Activated naive CD8-positive, alpha-beta T cell treated with anti-CD3 and anti-CD28 coated beads, Interleukin-2, amount 50 U/mL, for 24 hours (primary cell): ENCODE measurements around the gene CPT2.

Experiments
- ATAC-seq: fragments of 150-1000 bp; cut with Tn5 transposase; one replicate; pipeline ENCODE4 v1.10.0; 2021
- DNase-seq: peaks from one replicate; pipeline ENCODE4 v3.0.0; 2021
- H3K27ac Mint-ChIP-seq: one replicate; pipeline ENCODE4 v1.8.0; 2021; ENCODE audit warnings: mild to moderate bottlenecking, mixed read lengths
- H3K27me3 Mint-ChIP-seq: one replicate; pipeline ENCODE4 v1.8.0; 2021; ENCODE audit warnings: mixed read lengths
- H3K36me3 Mint-ChIP-seq: one replicate; pipeline ENCODE4 v1.8.0; 2021; ENCODE audit warnings: low read depth, mixed read lengths
- H3K4me1 Mint-ChIP-seq: one replicate; pipeline ENCODE4 v1.8.0; 2021; ENCODE audit warnings: mixed read lengths
- H3K4me3 Mint-ChIP-seq: one replicate; pipeline ENCODE4 v1.8.0; 2021; ENCODE audit warnings: mild to moderate bottlenecking, moderate library complexity, mixed read lengths
- H3K9me3 Mint-ChIP-seq: one replicate; pipeline ENCODE4 v1.8.0; 2021; ENCODE audit warnings: mixed read lengths

CPT2 gene

DNA sequence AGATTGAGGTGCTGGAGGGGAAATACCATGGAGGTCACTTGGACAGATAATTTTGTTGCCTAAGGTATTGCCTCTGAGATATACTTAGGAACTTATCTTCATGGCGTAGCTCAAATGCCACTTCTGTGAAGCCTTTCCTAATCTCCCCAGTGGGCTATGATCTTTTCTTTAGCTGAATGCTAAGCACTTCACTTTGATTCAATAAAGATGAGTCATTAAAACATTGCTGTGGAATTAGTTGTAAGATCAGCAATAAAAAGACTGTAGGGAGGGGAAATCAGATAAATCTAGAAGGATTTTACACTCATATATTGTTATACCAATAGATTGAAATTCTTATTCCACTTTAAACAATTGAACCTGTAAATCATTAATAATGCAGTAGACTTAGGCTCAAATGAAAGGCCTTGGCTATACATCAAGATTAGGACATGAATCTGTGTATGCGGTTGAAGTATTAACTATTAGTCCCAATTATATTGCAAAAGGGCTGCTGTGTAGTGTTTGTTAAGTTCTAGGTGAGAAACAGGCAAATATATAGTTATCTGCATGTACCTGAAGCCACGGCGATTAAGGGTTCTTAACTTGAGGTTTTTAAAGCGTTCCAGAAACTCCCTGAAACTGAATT is 60.9 kb downstream of the CPT2 start:
- H3K27ac Mint-ChIP-seq, result peak overlapping the region; percentile 30

GRCh38 chr1:53258216-53258615 is 61.6 kb downstream of the CPT2 start:
- Mint-ChIP-seq H3K27me3 (no peaks in the 10 kb centered on the region), H3K4me1 (no peaks in the 10 kb centered on the region), H3K36me3 (peaks cover 63% of the 10 kb centered on the region), H3K9me3 (no peaks in the 10 kb centered on the region), H3K4me3 (no peak overlapping the region), H3K27ac (no peak overlapping the region)
- DNase-seq (no peak), ATAC-seq (no peak)

More for the DNA sequence above, 60.9 kb downstream of the CPT2 start:
- DNase-seq (no peak), ATAC-seq (no peak)
- Mint-ChIP-seq H3K4me3 (no peak overlapping the region), H3K36me3 (peaks cover 64% of the 10 kb centered on the region), H3K27me3 (no peaks in the 10 kb centered on the region), H3K4me1 (no peaks in the 10 kb centered on the region), H3K9me3 (no peaks in the 10 kb centered on the region)

DNA sequence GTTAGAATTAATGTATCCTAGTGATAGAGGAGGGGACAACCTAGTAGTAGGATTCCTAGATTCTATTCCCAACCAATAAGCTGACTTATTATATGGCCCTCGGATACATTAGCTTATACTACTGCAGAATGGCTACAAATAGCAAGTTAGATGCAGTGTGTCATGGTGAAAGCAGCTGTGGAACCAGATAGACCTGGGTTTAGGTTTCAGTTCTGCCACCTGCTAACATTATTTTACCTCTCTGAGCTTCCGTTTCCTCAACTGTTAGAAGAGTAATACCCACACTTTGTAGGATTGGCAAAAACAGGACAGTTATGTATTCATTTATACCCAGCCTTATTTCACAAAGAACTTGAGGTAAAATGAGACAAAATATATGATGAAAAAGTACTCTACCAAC is 63.3 kb downstream of the CPT2 start:
- H3K27ac Mint-ChIP-seq, result no peak overlapping the region
- H3K9me3 Mint-ChIP-seq, result no peaks in the 10 kb centered on the region
- DNase-seq (no peak), ATAC-seq (no peak)
- no peaks in the 10 kb centered on the region for H3K27me3 Mint-ChIP-seq
- H3K36me3 Mint-ChIP-seq, result peaks cover 64% of the 10 kb centered on the region
- no peaks in the 10 kb centered on the region for H3K4me1 Mint-ChIP-seq
- H3K4me3 Mint-ChIP-seq, result no peak overlapping the region

- H3K36me3 Mint-ChIP-seq, result peaks cover 66% of the 10 kb centered on the region
- DNase-seq, result no peak
- H3K27ac Mint-ChIP-seq, result no peak overlapping the region
These were observed 64.1 kb downstream of the CPT2 start for GRCh38 chr1:53260631-53261247.

DNA sequence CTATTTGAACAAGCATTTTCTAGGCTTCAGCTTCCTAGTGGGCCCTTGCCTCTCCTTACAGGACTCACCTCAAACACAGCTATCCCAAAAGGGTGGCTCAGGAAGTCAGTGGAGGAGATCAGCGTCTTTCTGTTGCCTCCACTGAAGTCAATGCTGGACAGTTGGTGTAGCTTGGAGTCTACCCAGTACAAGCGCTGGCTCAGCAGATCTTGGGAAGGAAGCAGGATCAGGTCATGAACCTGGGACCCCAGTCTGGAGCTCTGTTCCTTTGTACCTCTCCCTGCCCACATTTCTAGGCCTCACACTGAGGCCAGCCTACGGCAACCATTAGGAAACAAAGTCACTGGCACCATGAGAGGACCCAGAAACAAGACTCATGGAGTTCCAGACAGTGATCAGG is 65.4 kb downstream of the CPT2 start:
- no peak for DNase-seq
- no peak for ATAC-seq
- no peak overlapping the region for H3K27ac Mint-ChIP-seq
- peaks cover 70% of the 10 kb centered on the region for H3K36me3 Mint-ChIP-seq
- H3K27me3 Mint-ChIP-seq, result no peaks in the 10 kb centered on the region
- no peaks in the 10 kb centered on the region for H3K4me1 Mint-ChIP-seq
- H3K4me3 Mint-ChIP-seq, result no peak overlapping the region
- H3K9me3 Mint-ChIP-seq, result no peaks in the 10 kb centered on the region

More at GRCh38 chr1:53260631-53261247, 64.1 kb downstream of the CPT2 start:
- Mint-ChIP-seq H3K4me3 (no peak overlapping the region), H3K9me3 (no peaks in the 10 kb centered on the region), H3K4me1 (no peaks in the 10 kb centered on the region), H3K27me3 (no peaks in the 10 kb centered on the region)
- ATAC-seq, result no peak
